Measurements from ENCODE around the gene ATXN3L.

DNA sequence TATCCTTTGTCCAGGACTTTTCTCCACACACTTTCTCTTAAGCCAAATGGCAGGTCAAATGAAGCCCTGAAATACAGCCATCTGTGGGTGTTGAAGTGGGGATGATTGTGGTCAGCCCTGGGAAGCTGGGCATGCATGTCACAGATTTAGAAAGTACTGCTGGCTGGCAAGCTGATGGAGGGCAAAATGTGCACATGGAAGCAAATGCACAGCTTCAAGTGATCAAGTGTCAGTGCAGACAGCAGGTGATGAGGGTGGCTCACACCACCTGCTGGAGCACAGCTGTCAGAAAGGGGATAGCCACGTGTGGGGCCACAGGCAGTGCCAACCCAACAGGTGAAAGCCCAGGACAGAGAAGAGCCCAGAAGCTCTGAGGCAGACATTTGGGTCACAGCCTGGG, 40.3 kb upstream of the ATXN3L start:
- TF ChIP-seq CTCF (conservative IDR thresholded peaks at IDR 0.05 in 1 of 2, IDR thresholded peaks at IDR 0.05 in 1 of 2; ENCODE audit: low read depth in 1 of 2, low read length in 2 of 2) = no peak
- no peak for TF ChIP-seq EZH2 (IDR thresholded peaks at IDR 0.05; ENCODE audit: low read length, missing control alignments)

Measured in fibroblast of lung (primary cell).